T-cell (primary cell): ENCODE measurements around the gene CRTC1. TPM values are rescaled to one million over a fixed set of nuclear protein-coding genes. Genes with fewer than 3 reads are reported as not detected.

ENCODE experiments used
- ATAC-seq, 4 experiments: fragments of 200-7000 bp in 3 of 4; fragments of 150-1000 bp in 1 of 4; cut with Tn5 transposase; replicated peaks in 1 of 4; 1 replicate in 3 of 4; 2 replicates in 1 of 4; pipeline ENCODE4 v1.10.0; 2021; ENCODE audit warnings: moderate library complexity in 3 of 4, mild to moderate bottlenecking in 2 of 4, moderate number of reproducible peaks in 1 of 4
- CTCF ChIA-PET, 2 donors: fragments of 300-600 bp; sonication (Branson Sonifier 250); formaldehyde crosslinking; loops; one replicate each; lab custom pipeline; 2022; ENCODE audit warnings: antibody characterized with exemption in 2 of 2; lab: Charles Lee
- POLR2A ChIA-PET, 2 donors: fragments of 300-600 bp; sonication (Branson Sonifier 250); formaldehyde crosslinking; loops; one replicate each; lab custom pipeline; 2022; ENCODE audit warnings: antibody characterized with exemption in 2 of 2; lab: Charles Lee
- DNase-seq, 35 experiments: peaks; one replicate each; pipeline versions ENCODE4 v3.0.0 to v3.0.0-alpha.2; 2013 to 2023
- H3K27ac ChIP-seq: one replicate; pipeline ENCODE4 v1.5.1; 2013; ENCODE audit warnings: low read length
- H3K27me3 ChIP-seq, 2 experiments: replicated peaks in 1 of 2; 1 replicate in 1 of 2; 2 replicates in 1 of 2; pipeline versions ENCODE4 v1.6.1 to v1.7.0; 2013; ENCODE audit warnings: low read length in 1 of 2, mixed read lengths in 1 of 2; ENCODE audit not compliant: control insufficient read depth in 2 of 2, insufficient read depth in 2 of 2; ENCODE audit errors: extremely low read depth in 1 of 2
- H3K36me3 ChIP-seq, 2 donors: 1 replicate in 1 of 2; 2 replicates in 1 of 2; pipeline versions ENCODE4 v1.6.1 to v1.7.0; 2013; ENCODE audit warnings: low read length in 1 of 2; ENCODE audit not compliant: control insufficient read depth in 2 of 2, insufficient read depth in 1 of 2; ENCODE audit errors: extremely low read depth in 1 of 2
- H3K4me1 ChIP-seq, 2 experiments: 1 replicate in 1 of 2; 2 replicates in 1 of 2; pipeline versions ENCODE4 v1.6.1 to v1.7.0; 2013; ENCODE audit warnings: low read length in 2 of 2, mixed read lengths in 1 of 2; ENCODE audit not compliant: insufficient read depth in 2 of 2, control insufficient read depth in 1 of 2; ENCODE audit errors: extremely low read depth in 1 of 2
- H3K4me3 ChIP-seq, 2 donors: 1 replicate in 1 of 2; 2 replicates in 1 of 2; pipeline versions ENCODE4 v1.5.1 to v1.7.0; 2013; ENCODE audit warnings: mild to moderate bottlenecking in 2 of 2, low read length in 1 of 2, moderate library complexity in 1 of 2; ENCODE audit not compliant: control insufficient read depth in 1 of 2; ENCODE audit errors: extremely low read depth in 1 of 2
- H3K9me3 ChIP-seq: 2 replicates; pipeline ENCODE4 v1.7.0; 2013
- H3K27ac Mint-ChIP-seq, 2 donors: one replicate each; pipeline ENCODE4 v1.8.0; 2020 to 2021; ENCODE audit warnings: mild to moderate bottlenecking in 2 of 2, mixed read lengths in 2 of 2
- H3K27me3 Mint-ChIP-seq, 2 donors: one replicate each; pipeline ENCODE4 v1.8.0; 2021 to 2022; ENCODE audit warnings: mixed read lengths in 2 of 2
- H3K36me3 Mint-ChIP-seq: one replicate; pipeline ENCODE4 v1.8.0; 2021; ENCODE audit warnings: mixed read lengths
- H3K4me1 Mint-ChIP-seq, 3 donors: one replicate each; pipeline ENCODE4 v1.8.0; 2020 to 2022; ENCODE audit warnings: mixed read lengths in 3 of 3, mild to moderate bottlenecking in 1 of 3
- H3K4me3 Mint-ChIP-seq, 3 donors: one replicate each; pipeline ENCODE4 v1.8.0; 2020 to 2022; ENCODE audit warnings: mild to moderate bottlenecking in 3 of 3, mixed read lengths in 3 of 3, moderate library complexity in 3 of 3
- H3K9me3 Mint-ChIP-seq, 3 donors: one replicate each; pipeline ENCODE4 v1.8.0; 2020 to 2022; ENCODE audit warnings: mixed read lengths in 3 of 3
- WGBS: methylation state at CpG from one replicate; pipeline ENCODE4 v1.1.5; 2013; ENCODE audit warnings: missing lambda C conversion rate; ENCODE audit not compliant: insufficient coverage; 5-methylcytosine and 5-hydroxymethylcytosine counted together
- total RNA-seq, 35 experiments: library from RNA in 6 of 35; stranded (reverse) in 6 of 35; fragments of 120-200 nt in 1 of 35; gene quantifications; one replicate each; pipeline versions ENCODE4 v1.2.1 to v1.2.4 and lab custom pipeline; 2013 to 2026

CRTC1 gene
- total RNA-seq, 5 donors from 2014 or later (not counting 1 experiment from before 2014, with no cell fraction given) = 19.6 to 26.9 (median 25.0) TPM

GRCh38 chr19:18637673-18638630, 45.5 kb upstream of the CRTC1 start:
- whole genome bisulfite sequencing = 94% methylated on average over 2 of the region's 3 CpGs
- H3K4me1 ChIP-seq = peaks cover 0 to 32% of the 10 kb centered on the region in 2 experiments
- CTCF ChIA-PET = no interaction called here
- peak overlapping the region; percentile 75 to 88 for H3K27ac Mint-ChIP-seq
- no peak for ATAC-seq
- H3K9me3 ChIP-seq = no peaks in the 10 kb centered on the region
- H3K27me3 ChIP-seq = no peaks in the 10 kb centered on the region
- peak overlapping the region; percentile 82 to 84 (median 84) for H3K4me3 Mint-ChIP-seq
- H3K27me3 Mint-ChIP-seq = no peaks in the 10 kb centered on the region
- no peaks in the 10 kb centered on the region for H3K36me3 ChIP-seq
- H3K9me3 Mint-ChIP-seq = no peaks in the 10 kb centered on the region
- POLR2A ChIA-PET = no interaction called here
- H3K4me1 Mint-ChIP-seq = peaks cover 32 to 39% (median 33%) of the 10 kb centered on the region in 3 donors
- no peaks in the 10 kb centered on the region for H3K36me3 Mint-ChIP-seq
- DNase-seq = peak in 1 of 35 experiments; percentile 23
- peak overlapping the region; percentile 74 to 90 for H3K4me3 ChIP-seq
- peak overlapping the region; percentile 88 for H3K27ac ChIP-seq

GRCh38 chr19:18639706-18640243, 43.7 kb upstream of the CRTC1 start:
- H3K4me1 Mint-ChIP-seq = peaks cover 35 to 44% (median 37%) of the 10 kb centered on the region in 3 donors
- ChIA-PET POLR2A (no interaction called here), CTCF (no interaction called here)
- no peak overlapping the region for H3K4me3 Mint-ChIP-seq
- no peak for DNase-seq
- Histone ChIP-seq H3K27ac (no peak overlapping the region), H3K27me3 (no peaks in the 10 kb centered on the region), H3K4me3 (no peak overlapping the region), H3K4me1 (peaks cover 0 to 36% of the 10 kb centered on the region in 2 experiments), H3K9me3 (no peaks in the 10 kb centered on the region), H3K36me3 (no peaks in the 10 kb centered on the region)
- no peak overlapping the region for H3K27ac Mint-ChIP-seq
- ATAC-seq = no peak
- H3K27me3 Mint-ChIP-seq = no peaks in the 10 kb centered on the region
- H3K36me3 Mint-ChIP-seq = no peaks in the 10 kb centered on the region
- H3K9me3 Mint-ChIP-seq = no peaks in the 10 kb centered on the region
- 95% methylated on average over 4 of the region's 8 CpGs for WGBS

- H3K27me3 Mint-ChIP-seq = no peaks in the 10 kb centered on the region
- Histone ChIP-seq H3K36me3 (no peaks in the 10 kb centered on the region), H3K4me1 (peaks cover 0 to 19% of the 10 kb centered on the region in 2 experiments), H3K4me3 (no peak overlapping the region), H3K9me3 (no peaks in the 10 kb centered on the region), H3K27ac (no peak overlapping the region), H3K27me3 (peaks cover 0 to 2% of the 10 kb centered on the region in 2 experiments)
- 60% methylated on average over 5 of the region's 15 CpGs for WGBS
- no peak for DNase-seq
- peaks cover 20 to 34% (median 27%) of the 10 kb centered on the region in 3 donors for H3K4me1 Mint-ChIP-seq
- no peak for ATAC-seq
- no peak overlapping the region for H3K27ac Mint-ChIP-seq
- H3K4me3 Mint-ChIP-seq = no peak overlapping the region
- ChIA-PET CTCF (interaction anchor here in 1 of 2 donors (0.7 kb wide), 1 partner anchor 254 kb away, joined by 4 read pairs; no protein-coding TSS in a partner anchor), POLR2A (no interaction called here)
- no peaks in the 10 kb centered on the region for H3K36me3 Mint-ChIP-seq
- no peaks in the 10 kb centered on the region for H3K9me3 Mint-ChIP-seq
Measured at GRCh38 chr19:18644196-18645034, 39.1 kb upstream of the CRTC1 start.

DNA sequence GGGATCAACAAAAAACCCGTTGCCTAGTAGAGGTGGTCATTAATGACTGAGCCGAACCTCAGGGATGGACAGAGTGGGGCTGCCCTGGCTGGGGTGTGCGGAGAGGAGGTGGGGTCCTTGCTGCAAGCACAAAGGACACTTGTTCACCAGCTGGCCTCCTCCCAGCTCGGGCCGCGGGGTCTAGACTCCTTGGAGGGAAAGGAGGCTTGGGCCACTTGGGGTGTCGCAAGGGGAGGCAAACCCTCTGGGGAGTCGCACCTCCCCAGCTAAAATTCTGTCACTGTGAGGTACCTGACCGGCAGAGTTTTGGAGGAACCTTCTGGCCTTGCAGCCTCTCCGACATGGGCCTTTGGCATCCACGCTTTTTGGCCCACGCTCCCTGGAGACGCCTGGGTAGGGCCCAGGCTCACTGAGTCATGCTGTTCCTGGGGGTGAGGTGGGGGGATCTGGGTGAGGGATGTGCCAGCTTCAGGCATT, 38.4 kb upstream of the CRTC1 start:
- ATAC-seq (no peak), DNase-seq (no peak)
- H3K36me3 Mint-ChIP-seq = peaks cover 4% of the 10 kb centered on the region
- no peak overlapping the region for H3K27ac ChIP-seq
- H3K27ac Mint-ChIP-seq = no peak overlapping the region
- peaks cover 0 to 21% of the 10 kb centered on the region in 2 experiments for H3K4me1 ChIP-seq
- 100% methylated on average over 3 of the region's 13 CpGs for WGBS
- no peaks in the 10 kb centered on the region for H3K9me3 ChIP-seq
- CTCF ChIA-PET = interaction anchor here in 1 of 2 donors (0.7 kb wide), 1 partner anchor 254 kb away, joined by 4 read pairs; no protein-coding TSS in a partner anchor
- no peak overlapping the region for H3K4me3 ChIP-seq
- POLR2A ChIA-PET = no interaction called here
- H3K4me3 Mint-ChIP-seq = no peak overlapping the region
- H3K9me3 Mint-ChIP-seq = no peaks in the 10 kb centered on the region
- peaks cover 19 to 39% (median 28%) of the 10 kb centered on the region in 3 donors for H3K4me1 Mint-ChIP-seq
- peaks cover 0 to 2% of the 10 kb centered on the region in 2 experiments for H3K27me3 ChIP-seq
- H3K36me3 ChIP-seq = peaks cover 0 to 2% of the 10 kb centered on the region in 2 donors
- no peaks in the 10 kb centered on the region for H3K27me3 Mint-ChIP-seq

GRCh38 chr19:18646535-18647370, 36.7 kb upstream of the CRTC1 start:
- Histone ChIP-seq H3K4me3 (no peak overlapping the region), H3K27me3 (peaks cover 0 to 2% of the 10 kb centered on the region in 2 experiments), H3K9me3 (no peaks in the 10 kb centered on the region), H3K36me3 (peaks cover 0 to 6% of the 10 kb centered on the region in 2 donors), H3K27ac (no peak overlapping the region), H3K4me1 (peaks cover 0 to 21% of the 10 kb centered on the region in 2 experiments)
- peaks cover 19 to 43% (median 29%) of the 10 kb centered on the region in 3 donors for H3K4me1 Mint-ChIP-seq
- no peak for ATAC-seq
- WGBS = 96% methylated on average over 27 of the region's 34 CpGs
- peaks cover 5% of the 10 kb centered on the region for H3K36me3 Mint-ChIP-seq
- ChIA-PET POLR2A (no interaction called here), CTCF (no interaction called here)
- H3K4me3 Mint-ChIP-seq = no peak overlapping the region
- H3K27ac Mint-ChIP-seq = no peak overlapping the region
- DNase-seq = no peak
- H3K27me3 Mint-ChIP-seq = no peaks in the 10 kb centered on the region
- no peaks in the 10 kb centered on the region for H3K9me3 Mint-ChIP-seq
